ENCODE results near the gene SPATA31E1.
"Not testable (repeated sequence)": the region's sequence is repeated elsewhere in the genome, so short reads cannot be mapped to it uniquely, and the experiment has no call there.

Gene SPATA31E1

GRCh38 chr9:87909310-87910041 is 26.8 kb downstream of the SPATA31E1 start:
- no peak for TF ChIP-seq USF1 (IDR thresholded peaks at IDR 0.05)
- no peak for TF ChIP-seq CREB1 (IDR thresholded peaks at IDR 0.05; ENCODE audit: low read depth)
- TF ChIP-seq TCF12 (IDR thresholded peaks at IDR 0.05; ENCODE audit: low read depth) = no peak
- TF ChIP-seq MAX (IDR thresholded peaks at IDR 0.05) = no peak
- no peak for TF ChIP-seq YY1 (IDR thresholded peaks at IDR 0.05; ENCODE audit: low read depth)
- TF ChIP-seq REST (IDR thresholded peaks at IDR 0.05; ENCODE audit: low read depth) = no peak
- TF ChIP-seq ZBTB7A (IDR thresholded peaks at IDR 0.05; ENCODE audit: low read depth) = no peak
- TF ChIP-seq FOXM1 (IDR thresholded peaks at IDR 0.05; ENCODE audit: borderline replicate concordance, low read depth) = no peak
- no peak for TF ChIP-seq RAD21 (IDR thresholded peaks at IDR 0.05; ENCODE audit: low read depth)
- no peak for TF ChIP-seq EGR1 (IDR thresholded peaks at IDR 0.05)
- no peak for TF ChIP-seq NFIC (IDR thresholded peaks at IDR 0.05)
- no peak for TF ChIP-seq TAF1 (IDR thresholded peaks at IDR 0.05; ENCODE audit: low read depth)
- no peak for TF ChIP-seq TEAD4 (IDR thresholded peaks at IDR 0.05)
- TF ChIP-seq EP300 (IDR thresholded peaks at IDR 0.05; ENCODE audit: borderline replicate concordance) = no peak
- no peak for TF ChIP-seq CEBPB (IDR thresholded peaks at IDR 0.05)

- TF ChIP-seq EGR1 (IDR thresholded peaks at IDR 0.05) = no peak
- no peak for TF ChIP-seq TAF1 (IDR thresholded peaks at IDR 0.05; ENCODE audit: low read depth)
- TF ChIP-seq YY1 (IDR thresholded peaks at IDR 0.05; ENCODE audit: low read depth) = no peak
- no peak for TF ChIP-seq NFIC (IDR thresholded peaks at IDR 0.05)
- no peak for TF ChIP-seq TEAD4 (IDR thresholded peaks at IDR 0.05)
- TF ChIP-seq ZBTB7A (IDR thresholded peaks at IDR 0.05; ENCODE audit: low read depth) = no peak
- no peak for TF ChIP-seq TCF12 (IDR thresholded peaks at IDR 0.05; ENCODE audit: low read depth)
- TF ChIP-seq RAD21 (IDR thresholded peaks at IDR 0.05; ENCODE audit: low read depth) = no peak
Observed at GRCh38 chr9:87910821-87911220, 28.1 kb downstream of the SPATA31E1 start.

- TF ChIP-seq CEBPB (IDR thresholded peaks at IDR 0.05); FOXM1 (IDR thresholded peaks at IDR 0.05; ENCODE audit: borderline replicate concordance, low read depth); TAF1 (IDR thresholded peaks at IDR 0.05; ENCODE audit: low read depth): not testable (repeated sequence)
Observed at GRCh38 chr9:87917662-87918061, 35.0 kb downstream of the SPATA31E1 start, which contains the start of gene SPATA31C1. TSS of gene SPATA31C1 (plus strand) at chr9:87917962.
